ENCODE data around the gene RRM2. TPM values are rescaled to one million over a fixed set of nuclear protein-coding genes. Genes with fewer than 3 reads are reported as not detected.

The RRM2 gene
- total and polyA plus RNA-seq, 2 of the 4 experiments (the other 2 are of a cell fraction), result 53.6 to 68.5 TPM

DNA sequence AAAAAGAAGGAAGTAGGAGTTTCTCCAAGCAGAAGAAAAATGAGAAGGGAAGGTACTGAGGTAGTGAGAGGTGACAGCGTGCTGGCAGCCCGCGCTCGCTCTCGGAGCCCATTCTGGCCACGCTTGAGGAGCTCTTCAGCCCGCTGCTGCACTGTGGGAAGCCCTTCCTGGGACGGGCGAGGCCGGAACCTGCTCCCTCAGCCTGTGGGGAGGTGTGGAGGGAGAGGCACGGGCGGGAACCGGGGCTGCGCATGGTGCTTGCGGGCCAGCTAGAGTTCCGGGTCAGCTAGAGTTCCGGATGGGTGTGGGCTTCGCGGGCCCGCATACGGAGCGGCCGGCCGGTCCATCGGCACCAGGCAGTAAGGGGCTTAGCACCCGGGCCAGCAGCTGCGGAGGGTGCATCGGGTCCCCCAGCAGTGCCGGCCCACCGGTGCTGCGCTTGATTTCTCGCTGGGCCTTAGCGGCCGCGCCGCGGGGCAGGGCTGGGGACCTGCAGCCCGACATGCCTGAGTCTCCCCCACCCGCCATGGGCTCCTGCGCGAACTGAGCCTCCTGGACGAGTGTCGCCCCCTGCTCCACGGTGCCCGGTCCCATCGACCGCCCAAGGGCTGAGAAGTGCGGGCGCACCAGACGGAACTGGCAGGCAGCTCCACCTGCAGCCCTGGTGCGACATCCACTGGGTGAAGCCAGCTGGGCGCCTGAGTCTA lies 31.2 kb upstream of the RRM2 start:
- Histone ChIP-seq H3K18ac (ENCODE audit: low read depth, low read length) (no peak overlapping the region), H2BK20ac (ENCODE audit: low read depth, low read length) (no peak overlapping the region), H3K9me3 (ENCODE audit: control insufficient read depth, insufficient read depth, low read length) (peaks cover 10% of the 10 kb centered on the region), H3K56ac (ENCODE audit: extremely low read depth, insufficient read depth, low read length) (no peak overlapping the region), H3K36me3 (ENCODE audit: control insufficient read depth, insufficient read depth, low read length) (no peaks in the 10 kb centered on the region), H3K23ac (ENCODE audit: low read depth, low read length) (no peak overlapping the region), H3K14ac (replicated peaks; ENCODE audit: low read depth, low read length) (no peak overlapping the region), H2BK5ac (ENCODE audit: low read depth, low read length, poor library complexity, severe bottlenecking) (no peak overlapping the region), H2AK5ac (ENCODE audit: low read depth, low read length) (no peak overlapping the region), H3K4me1 (ENCODE audit: control insufficient read depth, insufficient read depth, low read length) (no peaks in the 10 kb centered on the region), H3K4ac (ENCODE audit: low read depth, low read length) (no peak overlapping the region), H3K27me3 (ENCODE audit: control insufficient read depth, insufficient read depth, low read length) (peaks cover 46% of the 10 kb centered on the region), H2AK9ac (replicated peaks; ENCODE audit: low read depth, low read length, poor library complexity) (no peak overlapping the region), H2BK15ac (ENCODE audit: low read depth, low read length) (no peak overlapping the region), H3K9ac (ENCODE audit: low read depth, low read length) (no peak overlapping the region), H3K27ac (ENCODE audit: insufficient read depth, low read length) (no peak overlapping the region), H2AFZ (replicated peaks; ENCODE audit: low read length, poor library complexity) (peak overlapping the region; percentile 32), H3K4me3 (ENCODE audit: insufficient read depth, low read depth, low read length) (no peak overlapping the region), H4K20me1 (ENCODE audit: insufficient read depth, low read length) (no peaks in the 10 kb centered on the region), H2BK120ac (ENCODE audit: low read depth, low read length) (no peak overlapping the region), H4K91ac (ENCODE audit: insufficient read depth, low read depth, low read length) (no peak overlapping the region), H4K5ac (ENCODE audit: low read depth, low read length) (no peak overlapping the region), H3K9me1 (ENCODE audit: insufficient read depth, low read length) (no peaks in the 10 kb centered on the region), H3K4me2 (ENCODE audit: low read depth, low read length) (peak overlapping the region; percentile 16; the same call in 1 of the 2 replicates), H4K8ac (ENCODE audit: low read depth in 2 of 2, low read length in 2 of 2) (no peak overlapping the region), H3K79me1 (ENCODE audit: low read depth in 1 of 2, low read length in 2 of 2) (no peaks in the 10 kb centered on the region)
- 5% methylated on average over 20 of the region's 52 CpGs; no CpG with 5 or more reads in 1 of the 2 experiments for WGBS, 2 experiments (ENCODE audit: extremely low coverage in 2 of 2, insufficient read length in 1 of 2)
- ATAC-seq (ENCODE audit: low read depth) (peak; percentile 48), DNase-seq (no peak)
- in situ Hi-C loops (cut with MboI; ENCODE audit: low sequenced_read_pairs), result no loop called here
- CTCF ChIA-PET, result interaction anchor here (2.6 kb wide), 1 partner anchor 19 kb away, joined by 10 read pairs; no protein-coding TSS in a partner anchor
- BruUV-seq (replicated peaks), result no TSS peak
- dilution Hi-C loops (cut with HindIII; ENCODE audit: low sequenced_read_pairs, unreplicated experiment), result no loop called here
- POLR2A ChIA-PET (ENCODE audit: unreplicated experiment), result interaction anchor here (0.6 kb wide), 1 partner anchor 16 kb away, joined by 3 read pairs; no protein-coding TSS in a partner anchor
- intact Hi-C loops (cut with micrococcal nuclease), result no loop called here
- no peak for TF ChIP-seq MAZ (IDR thresholded peaks at IDR 0.05; ENCODE audit: borderline replicate concordance, low read depth, low read length)
- TF ChIP-seq FOS (IDR thresholded peaks at IDR 0.05; ENCODE audit: low read depth, low read length), result no peak
- TF ChIP-seq, protein P1, sequence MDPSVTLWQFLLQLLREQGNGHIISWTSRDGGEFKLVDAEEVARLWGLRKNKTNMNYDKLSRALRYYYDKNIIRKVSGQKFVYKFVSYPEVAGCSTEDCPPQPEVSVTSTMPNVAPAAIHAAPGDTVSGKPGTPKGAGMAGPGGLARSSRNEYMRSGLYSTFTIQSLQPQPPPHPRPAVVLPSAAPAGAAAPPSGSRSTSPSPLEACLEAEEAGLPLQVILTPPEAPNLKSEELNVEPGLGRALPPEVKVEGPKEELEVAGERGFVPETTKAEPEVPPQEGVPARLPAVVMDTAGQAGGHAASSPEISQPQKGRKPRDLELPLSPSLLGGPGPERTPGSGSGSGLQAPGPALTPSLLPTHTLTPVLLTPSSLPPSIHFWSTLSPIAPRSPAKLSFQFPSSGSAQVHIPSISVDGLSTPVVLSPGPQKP (IDR thresholded peaks at IDR 0.05; ENCODE audit: borderline replicate concordance, low read depth, low read length), result no peak
- TF ChIP-seq, protein P2, sequence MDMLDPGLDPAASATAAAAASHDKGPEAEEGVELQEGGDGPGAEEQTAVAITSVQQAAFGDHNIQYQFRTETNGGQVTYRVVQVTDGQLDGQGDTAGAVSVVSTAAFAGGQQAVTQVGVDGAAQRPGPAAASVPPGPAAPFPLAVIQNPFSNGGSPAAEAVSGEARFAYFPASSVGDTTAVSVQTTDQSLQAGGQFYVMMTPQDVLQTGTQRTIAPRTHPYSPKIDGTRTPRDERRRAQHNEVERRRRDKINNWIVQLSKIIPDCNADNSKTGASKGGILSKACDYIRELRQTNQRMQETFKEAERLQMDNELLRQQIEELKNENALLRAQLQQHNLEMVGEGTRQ (IDR thresholded peaks at IDR 0.05; ENCODE audit: low read depth, low read length), result no peak
- no peak for TF ChIP-seq RCOR1 (IDR thresholded peaks at IDR 0.05; ENCODE audit: insufficient replicate concordance, low read length)
- no peak for TF ChIP-seq NFE2L2 (IDR thresholded peaks at IDR 0.05; ENCODE audit: low read depth, low read length)
- no peak for TF ChIP-seq BHLHE40 (IDR thresholded peaks at IDR 0.05; ENCODE audit: low read depth, low read length)
- no peak for TF ChIP-seq CEBPB (IDR thresholded peaks at IDR 0.05; ENCODE audit: low read depth, low read length)
